ENCODE data around the gene CDK5.

The CDK5 gene

GRCh38 chr7:151038951-151039849, 18.5 kb downstream of the CDK5 start:
- H3K36me3 ChIP-seq (ENCODE audit: insufficient read depth) = no peaks in the 10 kb centered on the region
- H4K20me1 ChIP-seq (ENCODE audit: insufficient read depth) = no peaks in the 10 kb centered on the region
- peaks cover 12% of the 10 kb centered on the region for H3K4me1 ChIP-seq (ENCODE audit: low read depth, poor library complexity, severe bottlenecking)
- no peak overlapping the region for H3K9ac ChIP-seq
- H3K79me2 ChIP-seq (ENCODE audit: insufficient read depth, low read depth) = no peaks in the 10 kb centered on the region
- H3K27me3 ChIP-seq (ENCODE audit: insufficient read depth, low read depth) = no peaks in the 10 kb centered on the region
- no peak overlapping the region for H3K27ac ChIP-seq
- H3K4me2 ChIP-seq = no peak overlapping the region
- H3K4me3 ChIP-seq (IDR thresholded peaks at IDR 0.05; ENCODE audit: insufficient read depth, low read depth, low read length) = no peak overlapping the region
- H2AFZ ChIP-seq (ENCODE audit: low read depth) = no peak overlapping the region
- TF ChIP-seq CTCF (conservative IDR thresholded peaks at IDR 0.05; ENCODE audit: low read depth, low read length) = no peak

- TF ChIP-seq CTCF (conservative IDR thresholded peaks at IDR 0.05; ENCODE audit: low read depth, low read length) = no peak
- Histone ChIP-seq H3K4me3 (IDR thresholded peaks at IDR 0.05; ENCODE audit: insufficient read depth, low read depth, low read length) (no peak overlapping the region), H3K4me2 (no peak overlapping the region), H3K4me1 (ENCODE audit: low read depth, poor library complexity, severe bottlenecking) (peaks cover 12% of the 10 kb centered on the region), H3K36me3 (ENCODE audit: insufficient read depth) (no peaks in the 10 kb centered on the region), H3K9ac (no peak overlapping the region), H3K79me2 (ENCODE audit: insufficient read depth, low read depth) (no peaks in the 10 kb centered on the region), H3K27ac (no peak overlapping the region), H2AFZ (ENCODE audit: low read depth) (no peak overlapping the region), H3K27me3 (ENCODE audit: insufficient read depth, low read depth) (no peaks in the 10 kb centered on the region), H4K20me1 (ENCODE audit: insufficient read depth) (no peaks in the 10 kb centered on the region)
Observed at GRCh38 chr7:151035902-151036301, 21.8 kb downstream of the CDK5 start.

GRCh38 chr7:151035026-151035717, 22.5 kb downstream of the CDK5 start:
- H3K27ac ChIP-seq = no peak overlapping the region
- H3K9ac ChIP-seq = no peak overlapping the region
- H3K4me2 ChIP-seq = no peak overlapping the region
- H3K27me3 ChIP-seq (ENCODE audit: insufficient read depth, low read depth) = no peaks in the 10 kb centered on the region
- H3K4me3 ChIP-seq (IDR thresholded peaks at IDR 0.05; ENCODE audit: insufficient read depth, low read depth, low read length) = no peak overlapping the region
- TF ChIP-seq CTCF (conservative IDR thresholded peaks at IDR 0.05; ENCODE audit: low read depth, low read length) = no peak
- H4K20me1 ChIP-seq (ENCODE audit: insufficient read depth) = no peaks in the 10 kb centered on the region
- H3K4me1 ChIP-seq (ENCODE audit: low read depth, poor library complexity, severe bottlenecking) = peaks cover 13% of the 10 kb centered on the region
- H3K79me2 ChIP-seq (ENCODE audit: insufficient read depth, low read depth) = no peaks in the 10 kb centered on the region
- no peaks in the 10 kb centered on the region for H3K36me3 ChIP-seq (ENCODE audit: insufficient read depth)
- no peak overlapping the region for H2AFZ ChIP-seq (ENCODE audit: low read depth)

GRCh38 chr7:151034312-151035025, 23.2 kb downstream of the CDK5 start:
- no peak overlapping the region for H3K4me3 ChIP-seq (IDR thresholded peaks at IDR 0.05; ENCODE audit: insufficient read depth, low read depth, low read length)
- H3K79me2 ChIP-seq (ENCODE audit: insufficient read depth, low read depth) = 0 out of 2 replicates have a peak, but pooled peaks cover 3% of the 10 kb centered on the region
- H3K27me3 ChIP-seq (ENCODE audit: insufficient read depth, low read depth) = no peaks in the 10 kb centered on the region
- TF ChIP-seq CTCF (conservative IDR thresholded peaks at IDR 0.05; ENCODE audit: low read depth, low read length) = no peak
- H3K4me1 ChIP-seq (ENCODE audit: low read depth, poor library complexity, severe bottlenecking) = peaks cover 16% of the 10 kb centered on the region
- no peak overlapping the region for H3K4me2 ChIP-seq
- no peak overlapping the region for H2AFZ ChIP-seq (ENCODE audit: low read depth)
- no peak overlapping the region for H3K9ac ChIP-seq
- no peak overlapping the region for H3K27ac ChIP-seq
- no peaks in the 10 kb centered on the region for H3K36me3 ChIP-seq (ENCODE audit: insufficient read depth)
- H4K20me1 ChIP-seq (ENCODE audit: insufficient read depth) = no peaks in the 10 kb centered on the region
